CD4-positive, alpha-beta T cell treated with Interleukin-4 for 4 hours (primary cell): ENCODE data around the gene CHMP3.

ENCODE experiments used
- DNase-seq: peaks from one replicate; pipeline ENCODE4 v3.0.0-alpha.2; 2020

The CHMP3 gene

GRCh38 chr2:86461042-86461743, 102.0 kb downstream of the CHMP3 start:
- DNase-seq, result no peak

GRCh38 chr2:86455181-86455580, 108.1 kb downstream of the CHMP3 start:
- DNase-seq, result no peak

- DNase-seq, result no peak
These were observed 109.0 kb downstream of the CHMP3 start for GRCh38 chr2:86454238-86454637.

- no peak for DNase-seq
These were observed 109.4 kb downstream of the CHMP3 start for GRCh38 chr2:86453836-86454235.
